ENCODE data around the gene KCND2. TPM values are rescaled to one million over a fixed set of nuclear protein-coding genes. Genes with fewer than 3 reads are reported as not detected.

KCND2 gene
- total RNA-seq, 1 donor from 2014 or later, result 1.2 TPM

GRCh38 chr7:120628251-120628650, 355.3 kb downstream of the KCND2 start:
- no peak overlapping the region for H3K27ac Mint-ChIP-seq (ENCODE audit: unreplicated experiment)
- H3K36me3 Mint-ChIP-seq (ENCODE audit: unreplicated experiment), result no peaks in the 10 kb centered on the region
- H3K4me3 Mint-ChIP-seq (ENCODE audit: unreplicated experiment), result no peak overlapping the region
- no peak for DNase-seq
- TF ChIP-seq CTCF (IDR thresholded peaks at IDR 0.05; ENCODE audit: partially characterized antibody, unreplicated experiment), result no peak
- no peaks in the 10 kb centered on the region for H3K27me3 Mint-ChIP-seq (ENCODE audit: unreplicated experiment)
- H3K9me3 Mint-ChIP-seq (ENCODE audit: unreplicated experiment), result no peaks in the 10 kb centered on the region
- no peaks in the 10 kb centered on the region for H3K4me1 Mint-ChIP-seq (ENCODE audit: low read depth, unreplicated experiment)

- DNase-seq, result no peak
- no peak overlapping the region for H3K27ac Mint-ChIP-seq (ENCODE audit: unreplicated experiment)
- no peak overlapping the region for H3K4me3 Mint-ChIP-seq (ENCODE audit: unreplicated experiment)
- peaks cover 8% of the 10 kb centered on the region for H3K4me1 Mint-ChIP-seq (ENCODE audit: low read depth, unreplicated experiment)
- no peak for TF ChIP-seq CTCF (IDR thresholded peaks at IDR 0.05; ENCODE audit: partially characterized antibody, unreplicated experiment)
- H3K9me3 Mint-ChIP-seq (ENCODE audit: unreplicated experiment), result no peaks in the 10 kb centered on the region
- H3K27me3 Mint-ChIP-seq (ENCODE audit: unreplicated experiment), result no peaks in the 10 kb centered on the region
- H3K36me3 Mint-ChIP-seq (ENCODE audit: unreplicated experiment), result no peaks in the 10 kb centered on the region
These were observed 366.9 kb downstream of the KCND2 start for GRCh38 chr7:120639884-120640283.

- Mint-ChIP-seq H3K4me3 (ENCODE audit: unreplicated experiment) (no peak overlapping the region), H3K9me3 (ENCODE audit: unreplicated experiment) (no peaks in the 10 kb centered on the region), H3K36me3 (ENCODE audit: unreplicated experiment) (no peaks in the 10 kb centered on the region), H3K27ac (ENCODE audit: unreplicated experiment) (no peak overlapping the region), H3K4me1 (ENCODE audit: low read depth, unreplicated experiment) (peaks cover 5% of the 10 kb centered on the region), H3K27me3 (ENCODE audit: unreplicated experiment) (no peaks in the 10 kb centered on the region)
- DNase-seq, result no peak
- TF ChIP-seq CTCF (IDR thresholded peaks at IDR 0.05; ENCODE audit: partially characterized antibody, unreplicated experiment), result no peak
These were observed 373.0 kb downstream of the KCND2 start for GRCh38 chr7:120645966-120646365.

- no peak for DNase-seq
- no peak overlapping the region for H3K4me3 Mint-ChIP-seq (ENCODE audit: unreplicated experiment)
- H3K9me3 Mint-ChIP-seq (ENCODE audit: unreplicated experiment), result no peaks in the 10 kb centered on the region
- TF ChIP-seq CTCF (IDR thresholded peaks at IDR 0.05; ENCODE audit: partially characterized antibody, unreplicated experiment), result no peak
- no peaks in the 10 kb centered on the region for H3K36me3 Mint-ChIP-seq (ENCODE audit: unreplicated experiment)
- no peaks in the 10 kb centered on the region for H3K27me3 Mint-ChIP-seq (ENCODE audit: unreplicated experiment)
- no peaks in the 10 kb centered on the region for H3K4me1 Mint-ChIP-seq (ENCODE audit: low read depth, unreplicated experiment)
- H3K27ac Mint-ChIP-seq (ENCODE audit: unreplicated experiment), result no peak overlapping the region
These were observed 381.3 kb downstream of the KCND2 start for GRCh38 chr7:120654241-120654640.

GRCh38 chr7:120658516-120658915, 385.5 kb downstream of the KCND2 start:
- Mint-ChIP-seq H3K9me3 (ENCODE audit: unreplicated experiment) (no peaks in the 10 kb centered on the region), H3K4me3 (ENCODE audit: unreplicated experiment) (no peak overlapping the region), H3K27ac (ENCODE audit: unreplicated experiment) (no peak overlapping the region), H3K4me1 (ENCODE audit: low read depth, unreplicated experiment) (no peaks in the 10 kb centered on the region), H3K27me3 (ENCODE audit: unreplicated experiment) (no peaks in the 10 kb centered on the region), H3K36me3 (ENCODE audit: unreplicated experiment) (no peaks in the 10 kb centered on the region)
- TF ChIP-seq CTCF (IDR thresholded peaks at IDR 0.05; ENCODE audit: partially characterized antibody, unreplicated experiment), result no peak
- DNase-seq, result no peak
